ENCODE measurements around the gene GRK7.
"Not testable (repeated sequence)": the region's sequence is repeated elsewhere in the genome, so short reads cannot be mapped to it uniquely, and the experiment has no call there.

The GRK7 gene

GRCh38 chr3:141763088-141763750 is at the start of gene GRK7:
Gene GRK7 (plus strand): TSS chr3:141763408. CDS start chr3:141778285, 14,877 bp downstream.
- no peak for FAIRE-seq

- FAIRE-seq: no peak
Measured at GRCh38 chr3:141714671-141715070, 48.5 kb upstream of the GRK7 start.

GRCh38 chr3:141722081-141722480 is 41.1 kb upstream of the GRK7 start:
- no peak for FAIRE-seq

DNA sequence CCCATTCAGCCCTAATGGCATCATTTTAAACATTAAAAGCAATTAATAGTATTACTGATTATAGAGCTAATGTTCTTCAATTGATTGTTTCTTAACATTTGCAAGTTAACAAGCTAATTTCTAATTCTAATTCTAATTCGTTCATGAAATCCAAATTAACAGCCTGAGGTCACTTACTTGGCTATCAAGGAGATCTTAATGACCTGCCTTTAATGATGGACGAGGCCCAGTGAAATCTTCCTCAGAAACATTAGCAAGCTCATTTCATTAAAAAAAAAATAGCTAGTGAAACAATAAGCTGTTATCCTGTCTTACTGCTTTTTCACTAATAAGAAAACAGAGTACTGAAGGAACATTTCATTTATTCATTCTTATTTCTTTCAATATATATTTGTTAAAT is 40.6 kb upstream of the GRK7 start:
- FAIRE-seq: no peak

DNA sequence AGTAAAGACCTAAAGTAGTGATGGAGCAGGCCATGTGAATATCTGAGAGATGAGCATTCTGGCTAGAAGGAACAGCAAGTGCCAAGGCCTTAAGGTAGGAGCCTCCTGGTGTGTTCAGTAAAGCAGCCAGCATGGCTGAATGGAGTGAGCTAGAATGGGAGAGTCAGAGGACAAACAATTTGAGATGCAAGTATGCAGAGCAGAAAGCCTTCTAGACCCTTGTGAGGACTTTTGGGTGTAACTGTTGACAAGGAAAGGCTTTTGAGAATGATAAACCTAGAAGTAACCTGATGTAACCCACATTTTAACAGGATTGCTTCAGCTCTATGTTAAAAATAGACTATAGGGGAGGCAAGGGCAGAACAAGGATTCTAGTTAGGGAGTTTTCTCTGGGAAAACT is 40.0 kb upstream of the GRK7 start:
- no peak for FAIRE-seq

DNA sequence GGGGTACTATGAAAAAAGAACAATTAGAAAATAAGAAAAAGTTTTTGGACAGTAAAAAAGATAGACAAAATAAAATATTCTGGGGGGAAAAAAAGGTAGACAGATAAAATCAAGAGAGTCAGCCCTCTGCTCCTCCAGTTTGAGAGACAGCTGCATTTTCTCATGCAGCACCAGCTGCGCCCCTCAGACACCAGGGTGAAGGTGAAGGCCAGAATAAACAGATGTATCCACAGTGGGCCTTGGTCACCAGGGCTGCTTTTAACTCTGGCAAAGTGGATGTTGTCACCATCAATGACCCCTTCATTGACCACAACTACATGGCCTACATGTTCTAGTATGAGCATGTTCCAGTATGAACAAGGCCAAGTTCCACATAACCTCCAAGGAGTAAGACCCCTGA is 39.0 kb upstream of the GRK7 start:
- FAIRE-seq: no peak

- no peak for FAIRE-seq
Measured at GRCh38 chr3:141725036-141725435, 38.2 kb upstream of the GRK7 start.

DNA sequence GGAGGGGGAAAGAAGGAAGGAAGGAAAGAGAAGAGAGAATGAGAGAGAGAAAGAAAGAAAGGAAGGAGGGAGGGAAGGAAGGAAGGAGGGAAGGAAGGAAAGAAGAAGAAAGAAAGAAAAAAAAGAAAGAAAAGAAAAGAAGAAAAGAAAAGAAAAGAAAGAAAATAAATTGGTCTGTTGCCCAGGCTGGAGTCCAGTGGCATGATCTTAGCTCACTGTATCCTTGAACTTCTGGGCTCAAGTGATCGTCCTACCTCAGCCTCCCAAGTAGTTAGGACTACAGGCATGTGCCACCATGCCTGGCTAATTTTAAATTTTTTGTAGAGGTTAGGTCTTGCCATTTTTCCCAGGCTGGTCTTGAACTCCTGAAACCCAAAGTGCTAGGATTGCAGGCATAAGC is 36.7 kb upstream of the GRK7 start:
- FAIRE-seq: no peak

- no peak for FAIRE-seq
Measured at GRCh38 chr3:141728355-141728892, 34.8 kb upstream of the GRK7 start.

- FAIRE-seq: no peak
Measured at GRCh38 chr3:141729240-141729639, 34.0 kb upstream of the GRK7 start.

- no peak for FAIRE-seq
Measured at GRCh38 chr3:141735176-141735575, 28.0 kb upstream of the GRK7 start.

- no peak for FAIRE-seq
Measured at GRCh38 chr3:141735770-141736465, 27.3 kb upstream of the GRK7 start.

DNA sequence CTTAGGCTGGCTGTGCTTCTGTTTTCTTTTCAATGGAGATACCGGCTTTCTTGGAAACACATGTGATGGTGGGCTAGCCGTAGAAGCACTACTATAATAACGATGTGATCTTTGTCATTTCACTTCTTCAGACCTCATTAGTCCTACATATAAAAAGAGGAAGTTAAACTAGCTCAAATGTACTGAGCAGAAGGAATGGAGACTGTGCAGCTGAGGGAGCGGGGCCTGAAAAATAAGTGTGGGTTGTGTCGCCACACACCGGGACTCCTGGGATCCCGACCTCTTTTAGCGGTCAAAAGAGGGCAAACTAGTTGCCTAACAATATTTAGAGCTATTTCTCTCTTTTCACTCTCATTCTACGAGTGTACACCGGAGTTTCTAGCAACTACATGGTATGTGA is 26.1 kb upstream of the GRK7 start:
- FAIRE-seq: no peak

DNA sequence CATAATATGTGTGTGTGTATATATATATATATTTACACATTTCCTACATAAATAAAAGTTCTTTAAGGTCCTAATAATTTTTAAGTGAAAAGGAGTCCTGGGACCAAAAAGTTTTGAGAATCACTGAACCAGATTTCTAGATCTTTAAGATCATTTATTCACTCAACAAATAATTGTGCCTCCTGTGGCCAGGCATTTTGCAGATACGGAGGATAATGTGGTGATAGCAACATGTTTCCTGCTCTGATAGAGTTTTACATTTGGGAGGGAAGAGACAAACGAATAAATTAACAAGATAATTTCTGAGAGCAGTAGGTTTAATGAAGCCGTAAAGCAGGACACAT is 25.6 kb upstream of the GRK7 start:
- FAIRE-seq: peak; percentile 80

DNA sequence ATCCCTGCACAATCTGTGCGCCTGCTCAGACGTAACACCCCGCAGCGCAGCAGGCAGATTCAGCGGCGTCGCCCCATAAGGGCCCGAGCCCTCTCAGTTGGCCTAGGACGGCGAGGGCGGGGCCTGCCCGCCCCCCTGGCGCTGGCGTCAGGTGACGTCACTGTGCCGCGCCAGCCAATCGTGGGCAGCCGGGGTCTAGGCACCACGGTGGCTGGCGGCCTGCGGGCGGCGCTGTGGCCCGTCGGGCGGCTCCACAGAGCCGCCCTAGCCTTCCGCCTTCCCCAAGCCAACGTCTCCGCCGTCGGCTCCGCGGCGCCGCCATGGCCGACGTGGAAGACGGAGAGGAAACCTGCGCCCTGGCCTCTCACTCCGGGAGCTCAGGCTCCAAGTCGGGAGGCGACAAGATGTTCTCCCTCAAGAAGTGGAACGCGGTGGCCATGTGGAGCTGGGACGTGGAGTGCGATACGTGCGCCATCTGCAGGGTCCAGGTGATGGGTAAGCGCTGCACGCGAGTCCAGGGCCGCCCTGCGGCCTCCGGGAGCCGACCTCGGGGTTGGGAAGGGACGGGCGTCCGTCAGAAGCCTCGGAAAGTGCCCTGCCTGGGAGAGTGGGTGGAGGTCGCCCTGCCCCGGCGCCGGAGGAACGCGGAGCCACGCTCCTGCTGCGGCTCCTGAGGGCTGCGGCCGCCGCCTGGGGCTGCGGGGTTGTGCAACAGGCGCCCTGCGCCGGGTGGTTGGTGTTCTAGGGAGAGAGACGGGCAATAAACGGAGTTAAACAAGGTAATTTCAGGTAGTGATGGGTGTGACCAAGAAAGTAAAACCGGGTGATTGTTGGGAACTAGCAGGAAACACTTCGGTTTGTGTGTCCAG is 25.0 kb upstream of the GRK7 start, which contains the start of gene RNF7:
Gene RNF7, plus strand, starts transcription at position 277 of the 869 bp plus-strand sequence. Its CDS starts 44 bp downstream, at position 321.
- no peak for FAIRE-seq

DNA sequence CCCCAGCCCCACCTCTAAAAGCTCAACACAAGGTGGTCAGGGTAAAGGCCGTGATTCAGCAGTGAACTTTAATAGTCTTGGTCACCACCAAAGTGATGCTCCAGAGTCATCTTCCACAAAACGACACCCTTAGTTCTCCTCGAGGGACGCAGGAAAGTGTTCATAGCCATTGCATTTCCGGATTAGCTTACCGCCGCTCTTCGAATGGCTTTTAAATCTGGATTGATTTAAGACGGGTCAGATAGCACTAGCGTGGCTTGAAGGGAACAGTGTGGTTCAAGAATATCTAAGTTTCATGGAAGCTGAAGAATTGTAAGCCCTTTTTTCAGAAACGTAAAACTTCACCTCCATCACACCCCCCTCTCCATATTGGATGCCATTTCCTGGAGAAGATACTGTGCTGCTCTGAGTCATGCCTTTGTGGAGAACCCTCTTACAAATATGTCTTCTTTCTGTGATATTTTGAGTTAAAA is 24.3 kb upstream of the GRK7 start:
- no peak for FAIRE-seq

- FAIRE-seq: no peak
Measured at GRCh38 chr3:141739731-141740130, 23.5 kb upstream of the GRK7 start.

GRCh38 chr3:141740349-141740748 is 22.9 kb upstream of the GRK7 start:
- FAIRE-seq: no peak

GRCh38 chr3:141743305-141743704 is 19.9 kb upstream of the GRK7 start:
- FAIRE-seq: no peak

- no peak for FAIRE-seq
Measured at GRCh38 chr3:141746962-141747361, 16.2 kb upstream of the GRK7 start.

DNA sequence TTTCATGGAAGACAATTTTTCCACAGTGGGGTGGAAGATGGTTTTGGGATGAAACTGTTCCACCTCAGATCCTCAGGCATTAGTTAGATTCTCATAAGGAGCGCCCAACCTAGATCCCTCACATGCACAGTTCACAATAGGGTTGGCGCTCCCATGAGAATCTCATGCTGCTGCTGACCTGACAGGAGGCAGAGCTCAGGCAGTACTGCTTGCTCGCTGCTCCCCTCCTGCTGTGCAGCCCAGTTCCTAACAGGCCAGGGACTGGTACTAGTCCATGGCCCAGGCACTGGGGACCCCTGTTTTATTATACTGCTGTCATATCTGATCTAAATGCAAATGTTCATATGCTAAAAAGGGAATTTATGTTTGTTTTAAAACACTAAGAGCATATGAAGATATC is 9.8 kb upstream of the GRK7 start:
- no peak for FAIRE-seq

DNA sequence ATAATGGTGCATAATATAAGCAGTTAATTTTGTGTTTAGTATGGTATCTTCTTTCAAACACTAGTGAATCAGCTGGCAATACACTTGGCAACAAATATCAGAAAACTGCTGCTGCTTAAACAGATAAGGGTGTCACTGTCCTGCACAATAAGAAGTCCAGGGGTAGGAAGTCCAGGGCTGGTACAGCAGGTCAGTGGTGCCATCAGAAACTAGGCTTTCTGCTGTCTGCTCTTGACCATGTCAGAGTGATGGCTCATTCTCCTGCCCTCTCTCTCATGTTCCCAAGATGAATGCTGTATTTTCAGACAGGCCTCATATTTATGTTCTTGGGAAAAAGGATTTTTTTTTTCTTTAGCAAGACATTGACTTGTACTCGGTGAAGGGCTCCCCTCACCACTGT is 9.2 kb upstream of the GRK7 start:
- FAIRE-seq: no peak

GRCh38 chr3:141762552-141762951 is 656 bp upstream of the GRK7 start:
- FAIRE-seq: not testable (repeated sequence)

All from endometrium (tissue), 2 donors.